Measurements from ENCODE around the gene IQSEC1.

IQSEC1 gene

DNA sequence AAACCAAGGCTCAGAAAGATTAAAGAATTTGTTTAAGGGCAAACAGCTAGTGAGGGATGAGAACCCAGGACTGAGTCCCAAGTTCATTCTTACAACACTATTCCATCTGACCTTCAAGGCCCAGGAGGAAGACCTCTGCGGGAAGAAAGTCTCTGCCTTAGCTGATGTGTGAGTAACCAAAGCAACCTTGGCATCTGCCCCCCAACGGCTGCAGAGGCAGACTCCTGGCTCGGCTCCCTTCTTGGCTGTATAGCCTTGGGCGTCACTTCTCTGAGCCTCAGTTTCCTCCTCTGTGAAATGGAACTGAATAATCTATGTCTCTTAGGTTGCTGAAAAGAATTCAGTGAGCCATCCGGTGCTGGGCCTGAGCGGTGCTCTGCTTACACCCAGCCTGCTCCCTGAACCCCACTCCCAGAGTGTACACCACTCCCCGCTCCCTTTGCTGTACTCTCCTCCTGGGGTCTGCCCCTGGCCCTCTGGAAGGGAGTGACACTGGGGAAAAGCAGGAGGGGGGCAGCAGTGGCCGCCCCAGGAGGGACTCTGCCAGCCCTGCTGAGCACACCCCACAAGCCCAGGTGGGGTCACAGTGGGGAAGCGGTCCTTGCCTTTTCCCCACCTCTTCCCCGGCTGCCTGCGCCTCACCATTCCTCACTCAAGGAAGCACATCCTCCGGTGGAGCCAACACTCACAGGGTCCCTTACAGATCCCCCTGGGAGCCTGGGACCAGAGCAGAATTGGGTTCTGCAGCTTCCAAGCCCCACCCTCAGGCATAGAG lies 97.3 kb downstream of the IQSEC1 start:
- in situ Hi-C loops (cut with HindIII; ENCODE audit: low sequenced_read_pairs): no loop called here

DNA sequence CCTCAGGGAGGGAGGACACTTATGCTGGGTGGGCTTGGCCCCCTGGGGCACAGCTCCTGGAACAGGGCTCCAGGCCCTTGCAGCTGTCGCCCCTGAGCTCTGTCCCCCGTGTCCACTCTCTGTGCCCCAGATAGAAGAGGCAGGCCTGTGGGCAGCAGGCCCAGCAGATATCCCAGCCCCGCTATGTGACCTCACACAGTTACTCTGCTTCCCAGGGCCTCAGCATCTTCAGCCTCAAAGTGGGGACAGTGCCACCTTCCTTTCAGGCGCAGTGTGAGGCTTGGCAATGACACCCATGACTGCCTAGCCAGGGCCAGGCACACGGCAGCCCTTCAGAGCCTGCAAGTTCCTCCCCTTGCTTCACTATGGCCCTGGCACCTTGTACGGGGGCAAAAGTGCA lies 98.4 kb downstream of the IQSEC1 start:
- in situ Hi-C loops (cut with HindIII; ENCODE audit: low sequenced_read_pairs): loop anchor here (5.0 kb wide), 1 partner anchor 88 kb away; no protein-coding TSS in a partner anchor

DNA sequence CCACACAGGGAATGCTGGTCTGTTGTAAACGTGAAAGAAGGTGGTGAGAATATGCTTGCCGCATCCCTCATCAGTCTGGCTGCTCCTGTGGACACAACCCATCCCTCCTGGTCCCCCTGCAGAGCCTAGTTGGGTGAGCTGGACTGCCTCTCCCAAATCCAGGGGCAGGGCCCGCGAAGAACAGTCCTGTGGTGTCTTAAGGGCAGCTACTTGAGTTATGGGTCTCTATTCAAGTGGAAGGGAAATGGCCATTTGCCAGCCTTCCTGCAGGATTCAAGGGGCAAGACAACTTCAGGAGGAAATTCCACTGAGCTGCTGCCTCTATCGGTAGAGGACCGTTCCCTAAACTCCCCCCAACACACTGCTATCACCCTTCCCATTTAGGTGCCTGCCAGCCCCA lies 98.9 kb downstream of the IQSEC1 start:
- in situ Hi-C loops (cut with HindIII; ENCODE audit: low sequenced_read_pairs): loop anchor here (5.0 kb wide), 1 partner anchor 87 kb away; no protein-coding TSS in a partner anchor

DNA sequence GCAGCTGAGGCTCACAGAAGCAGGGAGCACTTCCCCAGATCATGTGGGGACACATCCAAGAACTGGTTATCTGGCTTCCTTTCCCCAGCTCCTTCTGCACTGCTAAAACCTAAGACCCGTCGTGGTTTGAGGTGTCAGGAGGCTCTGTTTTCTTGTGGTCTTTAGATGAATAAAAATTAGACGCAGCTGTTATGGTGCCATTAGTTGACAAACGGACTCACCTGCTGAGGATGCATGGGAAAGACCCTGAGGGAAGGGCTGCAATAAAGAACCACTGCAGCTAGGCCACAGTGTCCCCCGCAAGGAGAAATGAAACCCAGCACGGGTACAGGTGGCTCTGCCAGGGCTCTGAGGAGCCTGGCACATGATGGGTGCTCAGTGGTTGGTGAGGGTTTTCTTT lies 99.4 kb downstream of the IQSEC1 start:
- in situ Hi-C loops (cut with HindIII; ENCODE audit: low sequenced_read_pairs): loop anchor here (5.0 kb wide), 1 partner anchor 87 kb away; no protein-coding TSS in a partner anchor

DNA sequence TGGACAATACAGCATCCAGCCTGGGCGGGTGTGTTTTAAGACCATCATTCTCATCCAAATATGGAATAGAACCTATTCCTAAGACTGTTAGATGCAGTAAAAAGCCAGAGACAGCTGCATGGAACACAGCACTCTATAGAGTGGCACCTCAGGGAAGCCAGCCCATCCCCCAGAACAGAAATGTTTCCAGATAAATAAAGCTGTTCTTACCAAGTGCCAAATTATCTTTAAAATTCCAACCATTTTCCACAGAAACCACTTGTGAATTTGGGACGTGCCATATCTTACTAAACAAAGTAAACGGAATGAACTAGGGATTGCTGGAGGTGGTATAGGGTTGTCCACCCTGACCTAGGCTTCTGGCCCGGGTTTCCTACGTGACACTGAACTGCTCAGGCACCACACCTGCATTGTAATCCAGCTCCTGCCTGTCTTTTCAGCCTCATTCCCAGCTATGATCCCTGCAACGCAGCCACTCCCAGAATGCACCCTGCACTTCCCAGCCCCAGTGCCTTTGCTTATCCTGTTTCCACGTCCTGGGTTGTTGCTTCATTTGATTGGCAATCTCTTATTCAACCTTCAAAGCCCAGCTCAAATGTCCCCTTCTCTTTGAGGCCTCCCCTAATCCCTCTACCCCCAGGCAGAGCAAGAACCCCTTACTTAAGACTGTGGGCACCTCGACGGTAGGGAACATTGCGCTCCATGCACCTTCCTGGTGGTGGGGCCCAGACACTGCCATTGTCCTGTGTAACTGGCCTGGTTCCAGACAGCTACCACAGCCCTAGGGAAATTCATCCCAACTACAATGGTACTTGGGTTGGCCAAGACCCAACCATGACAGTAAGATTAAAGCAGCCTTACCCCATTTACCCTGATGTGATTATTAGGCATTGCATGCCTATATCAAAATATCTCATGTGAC lies 100.2 kb downstream of the IQSEC1 start:
- in situ Hi-C loops (cut with HindIII; ENCODE audit: low sequenced_read_pairs): loop anchor here (5.0 kb wide), 1 partner anchor 86 kb away; no protein-coding TSS in a partner anchor

DNA sequence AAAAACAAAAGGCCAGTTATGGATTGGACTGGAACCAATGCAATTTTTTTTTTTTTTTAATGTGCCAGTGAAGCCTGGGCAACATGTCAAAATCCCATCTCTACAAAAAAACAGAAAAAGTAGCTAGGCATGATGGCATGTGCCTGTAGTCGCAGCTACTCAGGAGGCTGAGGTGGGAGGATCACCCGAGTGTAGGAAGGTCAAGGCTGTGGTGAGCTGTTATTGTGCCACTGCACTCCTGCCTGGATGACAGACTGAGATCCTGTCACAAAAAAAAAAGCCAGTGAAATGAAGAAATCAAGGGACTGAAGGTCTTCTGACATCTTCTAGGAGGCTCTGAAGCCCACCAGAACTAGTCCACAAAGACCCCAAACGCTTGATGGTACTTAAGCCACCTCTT lies 101.2 kb downstream of the IQSEC1 start:
- in situ Hi-C loops (cut with HindIII; ENCODE audit: low sequenced_read_pairs): loop anchor here (5.0 kb wide), 1 partner anchor 85 kb away; no protein-coding TSS in a partner anchor

DNA sequence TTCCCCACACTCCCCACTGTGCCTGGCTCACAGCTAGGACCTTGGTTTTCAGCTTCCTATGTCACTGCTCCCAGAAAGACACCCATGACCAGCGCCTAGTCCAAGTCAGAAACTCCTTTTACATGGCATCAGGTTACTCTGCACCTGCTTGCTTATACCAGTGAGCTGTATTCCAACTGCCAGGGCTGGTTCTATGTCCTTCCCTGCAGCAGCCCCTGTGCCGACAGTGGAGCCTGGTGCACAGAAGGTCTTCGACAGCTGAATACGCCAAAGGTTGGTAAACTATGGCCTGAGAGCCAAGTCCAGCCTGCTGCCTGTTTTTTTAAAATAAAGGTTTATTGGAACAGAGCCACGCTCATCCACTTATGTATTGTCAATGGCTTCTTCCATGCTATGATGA lies 102.5 kb downstream of the IQSEC1 start:
- in situ Hi-C loops (cut with HindIII; ENCODE audit: low sequenced_read_pairs): loop anchor here (5.0 kb wide), 1 partner anchor 83 kb away; no protein-coding TSS in a partner anchor

DNA sequence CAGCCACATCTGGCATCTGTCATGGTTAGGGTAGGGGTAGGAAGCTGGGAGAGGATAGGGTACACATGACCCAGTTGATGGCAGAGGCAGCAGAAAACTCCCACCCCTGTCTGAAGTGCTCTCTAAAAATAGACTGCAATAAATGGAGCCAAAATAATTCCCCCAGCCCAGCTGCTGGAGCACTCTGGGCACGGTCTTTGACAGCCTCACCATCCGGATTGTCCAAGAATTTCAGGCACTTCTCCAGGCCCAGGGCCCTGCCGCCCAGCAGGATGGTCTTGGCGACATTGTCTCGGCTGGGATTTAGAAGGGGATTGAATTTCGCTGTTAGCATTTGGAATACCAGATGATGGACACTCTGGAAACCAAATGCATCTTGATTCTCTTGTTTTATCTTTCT lies 103.7 kb downstream of the IQSEC1 start:
- in situ Hi-C loops (cut with HindIII; ENCODE audit: low sequenced_read_pairs): no loop called here

DNA sequence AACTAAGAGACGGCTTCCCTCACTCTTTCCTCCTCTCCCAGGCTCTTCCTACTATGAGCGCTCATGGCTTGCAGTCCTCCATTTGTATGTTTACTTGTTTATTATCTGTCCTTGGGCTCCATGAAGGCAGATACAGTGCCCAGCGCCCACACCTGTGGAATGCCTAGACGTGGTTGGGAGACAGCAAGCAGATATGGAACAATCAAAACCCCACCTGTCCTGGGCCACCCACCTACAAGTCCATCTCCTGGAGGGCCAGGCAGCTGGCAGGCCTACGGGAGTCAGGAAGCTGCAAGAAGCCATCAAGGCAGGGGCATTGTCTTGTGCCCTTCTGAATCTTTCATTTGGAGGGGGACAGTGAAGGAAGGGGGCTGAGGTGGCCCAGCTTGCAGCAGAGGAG lies 104.7 kb downstream of the IQSEC1 start:
- in situ Hi-C loops (cut with HindIII; ENCODE audit: low sequenced_read_pairs): no loop called here

DNA sequence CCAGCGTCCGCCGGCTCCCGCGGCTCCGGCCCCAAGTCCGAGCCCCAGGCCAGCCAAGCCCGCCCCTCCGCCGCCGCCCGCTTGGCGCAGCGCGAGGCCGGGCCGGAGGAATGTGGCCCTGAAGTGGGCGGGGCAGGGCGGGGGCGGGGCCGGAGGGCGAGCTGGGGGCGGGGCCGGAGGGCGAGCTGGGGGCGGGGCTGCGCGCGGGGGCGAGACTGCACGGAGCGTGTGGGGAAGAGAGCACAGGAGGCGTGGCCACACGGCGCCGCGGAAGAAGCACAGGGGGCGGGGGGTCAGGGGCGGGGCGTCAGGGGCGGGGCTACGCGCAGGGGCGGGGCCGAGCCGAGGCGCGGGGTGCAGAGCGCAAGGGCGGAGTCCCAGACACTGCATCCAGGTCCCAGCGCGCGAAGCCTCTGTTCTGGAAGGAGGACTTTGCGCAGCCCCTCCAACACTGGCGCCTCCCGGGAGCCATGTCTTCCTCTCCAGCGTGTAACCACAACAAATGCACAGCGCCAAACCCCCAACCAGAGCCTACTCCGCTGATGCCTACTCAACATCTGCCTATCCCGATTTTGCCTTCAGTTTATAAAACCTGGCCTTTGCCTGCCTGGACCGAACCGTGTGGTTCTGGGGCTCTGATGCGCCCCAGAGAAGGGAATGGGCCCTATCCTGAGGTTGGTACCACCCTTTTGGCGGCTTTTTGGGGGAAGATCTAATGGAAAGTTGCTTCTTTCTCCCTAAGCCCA lies 105.5 kb downstream of the IQSEC1 start:
- in situ Hi-C loops (cut with HindIII; ENCODE audit: low sequenced_read_pairs): no loop called here

DNA sequence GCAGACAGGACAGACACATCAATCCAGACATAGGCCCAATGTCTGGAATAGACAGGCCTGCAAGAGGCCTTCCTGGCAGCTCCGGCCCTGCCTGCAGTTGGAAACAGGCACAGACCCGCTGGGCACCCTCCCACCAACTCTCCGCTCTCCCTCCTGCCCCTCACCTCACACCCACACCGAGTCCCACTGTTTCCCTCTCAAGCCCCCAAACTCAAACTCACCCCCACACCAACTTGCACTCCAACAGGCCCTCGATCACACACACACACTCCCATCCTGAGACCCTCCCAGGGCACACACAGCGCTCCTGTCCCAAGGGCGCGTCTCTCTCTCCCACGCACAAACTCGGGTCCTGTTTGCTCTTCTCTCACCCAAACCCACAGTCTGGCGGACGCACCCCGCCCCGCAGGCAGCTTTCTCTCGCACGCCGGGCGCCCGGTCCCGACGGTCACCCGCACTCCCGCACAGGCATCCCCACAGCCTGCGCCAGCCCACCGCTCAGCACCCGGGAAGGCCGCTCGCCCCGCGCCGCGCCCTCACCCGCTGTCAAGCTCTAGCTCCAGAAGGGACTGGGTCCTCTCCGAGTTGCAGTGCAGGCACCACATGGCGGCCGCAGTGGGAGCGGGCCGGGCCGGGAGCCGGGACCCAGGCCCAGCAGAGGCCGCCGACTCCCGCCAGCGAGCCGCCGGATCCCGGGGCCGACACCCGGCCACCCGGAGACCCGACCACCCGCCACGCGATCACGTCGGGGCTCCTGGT lies 106.2 kb downstream of the IQSEC1 start:
- in situ Hi-C loops (cut with HindIII; ENCODE audit: low sequenced_read_pairs): no loop called here

DNA sequence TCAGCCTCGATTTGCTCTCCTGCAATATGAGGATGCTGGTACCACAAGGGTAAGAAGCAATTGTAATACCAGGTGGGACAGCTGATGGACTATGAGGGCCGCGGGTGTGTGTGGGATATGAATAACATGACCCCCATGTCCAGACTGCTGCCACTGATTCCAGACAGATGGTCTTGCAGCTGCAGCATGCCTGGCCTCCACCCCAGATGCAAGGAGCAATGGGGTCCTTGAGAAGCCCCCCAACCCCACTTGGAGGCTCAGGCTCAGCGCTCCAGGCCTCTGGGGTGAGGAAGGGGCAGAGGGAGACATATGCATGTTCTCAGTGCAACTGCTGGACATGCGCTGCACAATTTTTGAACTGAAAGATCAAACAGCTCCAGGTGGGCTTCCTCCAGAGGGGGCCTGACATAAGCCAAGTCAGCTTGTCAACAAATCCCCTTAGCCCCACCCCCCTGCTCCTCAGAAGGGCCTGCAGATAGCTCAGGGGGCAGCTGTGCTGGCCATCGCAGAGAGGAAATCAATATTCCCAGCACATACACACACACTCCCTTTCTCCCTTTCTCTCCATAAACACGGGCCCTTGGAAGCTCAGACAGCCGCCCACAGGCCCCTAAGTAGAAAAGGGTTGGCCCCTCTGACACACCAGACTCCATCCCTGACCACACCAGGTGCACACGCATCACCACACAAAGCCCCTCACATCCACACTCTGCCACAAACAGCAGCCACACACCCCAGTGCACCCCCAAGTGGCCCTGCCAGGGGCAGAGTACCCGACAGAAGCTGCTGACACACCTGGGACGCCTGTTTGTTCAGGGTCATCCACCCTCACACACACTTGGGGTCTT lies 107.0 kb downstream of the IQSEC1 start:
- in situ Hi-C loops (cut with HindIII; ENCODE audit: low sequenced_read_pairs): no loop called here

DNA sequence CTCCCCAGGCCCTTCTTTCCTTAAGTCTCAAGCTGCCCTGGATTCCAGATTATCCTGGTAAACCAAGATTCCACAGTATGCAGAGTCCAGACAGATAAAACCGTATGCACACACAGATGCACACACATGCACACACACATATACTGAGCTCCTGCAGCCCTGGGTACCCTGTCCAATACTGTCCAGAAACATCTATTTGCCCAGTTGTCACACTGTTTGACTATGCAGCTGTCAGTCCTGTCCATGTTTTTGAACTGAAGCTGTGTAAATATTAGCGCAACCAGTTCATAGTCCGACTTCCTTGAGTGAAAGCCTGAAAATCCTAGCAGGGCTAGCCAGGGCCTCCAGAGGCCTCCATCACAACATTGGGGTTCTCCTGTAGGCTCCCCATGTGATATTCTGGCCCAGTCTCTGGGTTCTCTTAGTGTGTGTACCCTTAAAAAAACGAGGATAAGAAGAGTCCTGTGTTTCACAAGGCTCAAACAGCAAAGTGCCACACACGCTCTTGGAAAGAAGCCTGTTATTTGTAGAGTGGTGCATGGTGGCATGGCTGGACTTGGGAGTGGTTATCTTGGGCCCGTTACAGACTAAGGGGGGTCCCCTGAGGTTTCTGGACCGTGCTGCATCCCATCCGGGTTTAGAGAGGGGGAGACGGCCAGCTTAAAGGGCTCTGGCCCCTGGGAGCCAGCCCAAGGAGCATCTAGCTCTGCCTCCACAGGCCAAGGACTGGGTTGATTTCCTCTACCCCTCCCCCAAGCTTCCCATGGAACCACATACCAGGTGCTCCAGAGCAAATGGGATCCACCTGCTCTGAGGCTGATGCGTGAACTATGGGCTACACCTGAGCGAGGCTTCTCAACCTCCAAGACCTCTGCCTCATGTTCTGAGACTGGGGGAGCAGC lies 108.3 kb downstream of the IQSEC1 start:
- in situ Hi-C loops (cut with HindIII; ENCODE audit: low sequenced_read_pairs): no loop called here

DNA sequence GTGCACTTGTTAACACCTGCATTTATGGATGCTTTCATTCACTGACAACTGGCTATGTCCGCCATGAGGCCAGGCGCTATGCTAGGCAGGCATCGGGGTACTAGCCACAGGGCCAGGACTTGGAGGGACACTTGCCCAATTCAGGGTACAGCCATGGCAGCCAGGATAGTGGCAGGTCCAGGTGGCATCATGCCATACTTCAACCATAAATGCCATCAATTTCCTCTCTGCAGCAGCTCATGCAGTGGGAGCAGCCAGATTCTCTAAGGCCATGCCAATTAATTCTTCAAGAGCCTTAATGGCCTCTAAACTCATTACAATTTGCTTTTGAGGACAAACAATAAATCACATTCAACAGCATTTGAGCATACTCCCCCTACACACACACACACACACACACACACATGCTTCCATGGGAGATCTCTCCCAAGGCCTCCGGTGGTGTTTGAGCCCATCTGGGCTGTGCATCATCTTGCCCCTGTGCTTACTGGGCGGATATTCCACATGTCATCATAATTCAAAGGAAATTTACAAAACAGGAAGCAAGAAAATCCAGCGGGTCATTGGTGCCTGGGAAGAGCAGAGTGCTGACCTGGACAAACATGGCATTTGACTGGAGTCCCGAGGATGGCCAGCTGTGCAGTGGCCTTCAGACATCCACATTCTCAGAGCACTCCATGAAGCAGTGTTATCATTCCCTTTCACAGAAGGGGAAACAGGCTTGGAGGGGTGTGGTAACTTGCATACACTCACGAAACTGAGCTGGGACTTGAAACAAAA lies 109.1 kb downstream of the IQSEC1 start:
- in situ Hi-C loops (cut with HindIII; ENCODE audit: low sequenced_read_pairs): no loop called here

DNA sequence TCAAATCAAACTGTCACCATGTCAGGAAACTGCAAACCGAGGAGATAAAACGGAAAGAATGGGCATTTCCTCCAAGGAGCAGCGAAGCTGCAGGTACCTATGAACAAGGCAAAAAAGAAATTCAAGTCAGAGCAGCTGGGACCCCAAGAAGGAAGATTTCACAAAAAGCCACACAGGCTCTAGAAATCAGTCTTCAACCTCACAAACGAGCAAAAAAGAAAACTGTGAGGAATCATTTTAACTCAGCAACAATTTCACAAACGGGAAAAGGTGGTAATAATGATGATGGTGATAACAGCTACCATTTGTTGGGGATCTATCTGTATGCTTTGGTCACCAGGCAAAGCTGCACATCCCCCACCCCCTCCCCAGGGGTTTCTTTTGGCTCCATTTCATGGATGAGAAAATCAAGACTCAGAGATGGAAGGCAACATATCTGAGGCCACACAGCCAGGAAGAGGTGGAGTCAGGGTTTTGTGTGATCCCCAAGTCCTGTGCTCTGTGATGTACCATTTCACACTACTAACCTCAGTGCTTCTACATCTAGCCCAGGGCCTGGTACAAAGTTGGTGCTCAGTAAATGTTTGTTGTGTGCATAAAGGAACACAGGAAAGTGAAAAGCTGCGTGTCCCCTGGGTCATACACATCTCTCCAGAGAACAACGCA lies 109.9 kb downstream of the IQSEC1 start:
- in situ Hi-C loops (cut with HindIII; ENCODE audit: low sequenced_read_pairs): no loop called here

DNA sequence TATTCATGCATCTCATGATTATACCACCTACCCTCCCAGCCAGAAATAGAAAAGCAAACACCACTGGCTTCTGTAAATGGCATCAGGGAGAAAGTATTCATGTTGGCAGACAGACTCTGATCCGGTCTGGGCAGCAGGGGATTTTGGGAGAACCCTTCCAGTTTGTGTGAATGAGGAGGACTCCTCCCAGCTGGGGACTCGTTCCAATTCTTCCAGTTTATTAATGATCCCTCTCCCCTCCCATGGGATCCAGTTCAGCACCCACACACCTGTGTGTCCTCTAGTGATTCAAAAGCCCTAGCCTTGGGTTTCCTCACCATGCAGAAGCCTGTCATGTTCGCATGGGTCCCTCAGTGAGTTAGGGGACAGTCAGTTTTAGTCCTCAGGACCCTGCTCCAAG lies 110.9 kb downstream of the IQSEC1 start:
- in situ Hi-C loops (cut with HindIII; ENCODE audit: low sequenced_read_pairs): no loop called here

DNA sequence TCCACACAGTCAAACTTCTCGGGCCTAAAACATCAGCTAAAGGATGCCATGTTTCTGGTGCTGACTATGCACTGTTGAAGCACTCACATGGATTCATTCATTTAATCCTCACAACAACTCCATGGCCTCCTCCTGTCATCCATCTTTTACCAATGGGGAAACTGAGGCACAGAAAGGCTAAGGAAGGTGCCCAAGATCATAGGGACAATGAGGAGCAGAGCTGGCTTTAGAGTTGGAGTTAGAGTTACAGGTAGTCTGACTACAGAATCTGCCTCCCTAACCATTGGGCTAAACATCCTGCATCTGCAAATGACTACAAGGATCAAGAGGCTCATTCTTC lies 111.6 kb downstream of the IQSEC1 start:
- in situ Hi-C loops (cut with HindIII; ENCODE audit: low sequenced_read_pairs): no loop called here
